HG03558 (cell line): Measurements from ENCODE around the gene NUDT22.

Experiments
- ATAC-seq: cut with Tn5 transposase; IDR thresholded peaks from one replicate; pipeline ENCODE4 v1.9.1; 2021; ENCODE audit warnings: moderate number of reproducible peaks; ENCODE audit not compliant: unreplicated experiment; ENCODE audit errors: extremely low read depth

NUDT22 gene

GRCh38 chr11:64204464-64204989 is 21.5 kb upstream of the NUDT22 start:
- no peak for ATAC-seq

- no peak for ATAC-seq
Measured at GRCh38 chr11:64206457-64207255, 19.4 kb upstream of the NUDT22 start, which contains the start of gene FERMT3. TSS of gene FERMT3 (plus strand) at chr11:64206721. CDS start at chr11:64207365, 644 bp downstream.

GRCh38 chr11:64207256-64208085 is 18.6 kb upstream of the NUDT22 start:
- no peak for ATAC-seq

GRCh38 chr11:64208086-64208795 is 17.8 kb upstream of the NUDT22 start:
- ATAC-seq = no peak

GRCh38 chr11:64208796-64209562 is 17.1 kb upstream of the NUDT22 start:
- no peak for ATAC-seq

- ATAC-seq = no peak
Measured at GRCh38 chr11:64209563-64209843, 16.6 kb upstream of the NUDT22 start.

GRCh38 chr11:64210301-64211020 is 15.6 kb upstream of the NUDT22 start:
- no peak for ATAC-seq

GRCh38 chr11:64211181-64211872 is 14.7 kb upstream of the NUDT22 start:
- ATAC-seq = no peak

- no peak for ATAC-seq
Measured at GRCh38 chr11:64216879-64217278, 9.2 kb upstream of the NUDT22 start.

GRCh38 chr11:64218628-64219353 is 7.3 kb upstream of the NUDT22 start:
- no peak for ATAC-seq

- no peak for ATAC-seq
Measured at GRCh38 chr11:64219354-64219684, 6.8 kb upstream of the NUDT22 start.

- ATAC-seq = no peak
Measured at GRCh38 chr11:64219755-64220154, 6.3 kb upstream of the NUDT22 start.

- ATAC-seq = no peak
Measured at GRCh38 chr11:64220271-64220670, 5.8 kb upstream of the NUDT22 start.

GRCh38 chr11:64220798-64221197 is 5.3 kb upstream of the NUDT22 start:
- no peak for ATAC-seq

- ATAC-seq = no peak
Measured at GRCh38 chr11:64222651-64223000, 3.4 kb upstream of the NUDT22 start.

GRCh38 chr11:64223001-64223651 is 2.9 kb upstream of the NUDT22 start:
- ATAC-seq = no peak

- ATAC-seq = no peak
Measured at GRCh38 chr11:64224151-64224890, 1.8 kb upstream of the NUDT22 start.
